Upper lobe of right lung (tissue), 1 donor: Measurements from ENCODE around the gene CSTA. TPM values are rescaled to one million over a fixed set of nuclear protein-coding genes. Genes with fewer than 3 reads are reported as not detected.
A peak's percentile ranks its signal among the peaks of the same experiment; 100 is the strongest.

Experiments
- ATAC-seq: fragments of 200-7000 bp; cut with Tn5 transposase; one replicate; pipeline ENCODE4 v1.9.1; 2020; ENCODE audit warnings: mild to moderate bottlenecking, moderate library complexity
- DNase-seq: peaks from one replicate; pipeline ENCODE4 v3.0.0-alpha.2; 2020
- H3K27ac ChIP-seq: fragments of 200-600 bp; one replicate; pipeline ENCODE4 v1.8.0; 2022
- H3K27me3 ChIP-seq: fragments of 200-600 bp; one replicate; pipeline ENCODE4 v1.8.0; 2022; ENCODE audit warnings: mild to moderate bottlenecking
- H3K36me3 ChIP-seq: fragments of 200-600 bp; one replicate; pipeline ENCODE4 v1.8.0; 2022
- H3K4me1 ChIP-seq: fragments of 200-600 bp; one replicate; pipeline ENCODE4 v1.8.0; 2022
- H3K4me3 ChIP-seq: fragments of 200-600 bp; one replicate; pipeline ENCODE4 v1.8.0; 2022; ENCODE audit warnings: mild to moderate bottlenecking
- H3K9me3 ChIP-seq: fragments of 200-600 bp; one replicate; pipeline ENCODE4 v1.8.0; 2022
- intact Hi-C: fragments of 100-400 bp; cut with DNase I; formaldehyde crosslinking; loops from one replicate; pipeline ENCODE4 v1.11.0; 2022
- total RNA-seq: library from RNA; stranded (reverse); fragmentation: NEBNext Ultra II Directional; extraction: Animal tissue kit (Norgen Biotek cat#: 25700); gene quantifications from one replicate; pipeline ENCODE4 v1.2.1, GENCODE V29; 2021
- TF ChIP-seq, protein P1 (sequence below): fragments of 200-600 bp; IDR thresholded peaks from one replicate; pipeline ENCODE4 v1.8.0; 2022; ENCODE audit warnings: antibody characterized with exemption
- donor health status: DM: no; HTN: yes; CAD: no; lungs with severe emphysema.

CSTA gene
- total RNA-seq, 1 donor from 2014 or later = 22.3 TPM

DNA sequence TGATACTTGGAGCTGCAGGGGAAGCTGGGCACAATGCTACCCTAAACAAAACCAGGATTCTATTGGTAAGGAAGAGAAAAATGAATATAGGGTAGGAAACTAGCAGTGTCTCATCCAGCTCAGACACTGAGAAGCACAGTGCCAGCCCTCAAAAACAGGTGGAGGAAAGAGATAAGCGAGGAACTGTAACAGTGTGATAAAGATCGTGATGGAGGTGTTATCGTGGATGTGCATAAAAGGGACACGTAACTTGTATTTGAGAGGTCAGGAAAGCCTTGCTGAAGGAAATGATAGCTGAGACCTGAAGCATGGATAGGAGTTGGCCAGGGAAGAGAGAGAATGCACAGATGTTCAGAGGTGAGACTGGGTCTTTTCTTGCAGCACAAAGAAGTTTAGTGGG is 30.6 kb downstream of the CSTA start:
- Histone ChIP-seq H3K27me3 (no peaks in the 10 kb centered on the region), H3K9me3 (no peaks in the 10 kb centered on the region), H3K36me3 (peaks cover 21% of the 10 kb centered on the region), H3K27ac (no peak overlapping the region), H3K4me1 (no peaks in the 10 kb centered on the region), H3K4me3 (no peak overlapping the region)
- DNase-seq (no peak), ATAC-seq (no peak)
- intact Hi-C loops = no loop called here
- TF ChIP-seq, protein P1, sequence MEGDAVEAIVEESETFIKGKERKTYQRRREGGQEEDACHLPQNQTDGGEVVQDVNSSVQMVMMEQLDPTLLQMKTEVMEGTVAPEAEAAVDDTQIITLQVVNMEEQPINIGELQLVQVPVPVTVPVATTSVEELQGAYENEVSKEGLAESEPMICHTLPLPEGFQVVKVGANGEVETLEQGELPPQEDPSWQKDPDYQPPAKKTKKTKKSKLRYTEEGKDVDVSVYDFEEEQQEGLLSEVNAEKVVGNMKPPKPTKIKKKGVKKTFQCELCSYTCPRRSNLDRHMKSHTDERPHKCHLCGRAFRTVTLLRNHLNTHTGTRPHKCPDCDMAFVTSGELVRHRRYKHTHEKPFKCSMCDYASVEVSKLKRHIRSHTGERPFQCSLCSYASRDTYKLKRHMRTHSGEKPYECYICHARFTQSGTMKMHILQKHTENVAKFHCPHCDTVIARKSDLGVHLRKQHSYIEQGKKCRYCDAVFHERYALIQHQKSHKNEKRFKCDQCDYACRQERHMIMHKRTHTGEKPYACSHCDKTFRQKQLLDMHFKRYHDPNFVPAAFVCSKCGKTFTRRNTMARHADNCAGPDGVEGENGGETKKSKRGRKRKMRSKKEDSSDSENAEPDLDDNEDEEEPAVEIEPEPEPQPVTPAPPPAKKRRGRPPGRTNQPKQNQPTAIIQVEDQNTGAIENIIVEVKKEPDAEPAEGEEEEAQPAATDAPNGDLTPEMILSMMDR = no peak

DNA sequence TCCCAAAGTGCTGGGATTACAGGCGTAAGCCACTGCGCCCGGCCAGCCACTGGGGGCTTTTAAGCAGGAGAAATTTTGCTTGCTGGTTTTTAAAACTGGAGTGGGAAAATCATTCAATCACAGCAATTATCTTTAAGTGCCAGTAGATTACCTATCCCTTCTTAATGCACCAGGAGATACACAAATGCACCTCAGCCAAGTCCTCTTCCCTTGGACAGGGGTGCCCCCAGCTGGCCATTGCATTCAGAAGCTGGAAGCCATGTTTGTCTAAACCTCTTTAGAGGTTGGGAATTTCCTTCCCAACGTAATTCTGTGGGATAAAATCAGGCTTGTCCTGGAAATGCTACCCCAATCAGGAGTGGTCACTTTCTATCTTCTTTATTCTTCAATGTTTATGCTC is 31.4 kb downstream of the CSTA start:
- Histone ChIP-seq H3K27ac (no peak overlapping the region), H3K36me3 (peaks cover 29% of the 10 kb centered on the region), H3K4me1 (no peaks in the 10 kb centered on the region), H3K27me3 (no peaks in the 10 kb centered on the region), H3K4me3 (no peak overlapping the region), H3K9me3 (no peaks in the 10 kb centered on the region)
- TF ChIP-seq, protein P1 = peak; percentile 37
- peak; percentile 54 for ATAC-seq
- DNase-seq = peak; percentile 64
- intact Hi-C loops = no loop called here

DNA sequence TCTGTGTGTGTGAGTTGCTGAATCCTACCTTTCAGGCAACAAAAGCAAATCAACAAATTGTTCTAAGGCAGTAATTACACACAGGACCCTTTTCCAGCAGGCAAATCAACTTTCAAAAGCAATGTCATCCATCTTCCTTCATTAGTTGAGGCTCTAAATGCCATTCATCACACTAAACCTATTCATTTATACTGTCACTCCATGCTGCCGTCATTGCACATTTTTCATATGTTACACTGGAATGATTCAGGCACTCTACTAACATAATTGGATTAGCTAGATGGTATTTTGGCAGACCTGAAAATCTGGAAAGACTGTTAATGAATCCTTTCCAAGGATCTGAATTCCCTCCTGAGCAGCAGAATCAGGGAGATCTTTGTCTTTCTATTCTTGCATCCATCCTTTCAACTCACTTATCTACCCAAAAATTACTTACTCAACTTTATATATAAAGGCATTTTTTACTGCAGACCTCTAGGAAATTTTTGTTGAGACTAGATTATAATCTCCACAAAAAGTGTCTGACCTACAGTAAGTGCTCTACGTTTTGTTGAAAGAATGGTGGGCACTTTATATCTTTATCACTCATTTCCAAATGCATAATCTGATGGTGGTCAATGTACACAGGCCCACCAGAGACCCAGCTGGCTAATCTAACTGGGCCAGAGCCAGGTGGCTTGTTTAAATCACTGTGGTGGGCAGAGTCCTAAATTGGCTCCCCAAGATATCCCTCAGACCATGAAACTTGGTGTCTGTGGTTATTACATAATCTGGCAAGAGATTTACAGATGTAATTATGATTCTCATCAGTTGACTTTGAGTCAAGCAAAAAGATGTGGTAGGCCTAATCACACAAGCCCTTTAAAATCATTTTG is 33.0 kb downstream of the CSTA start:
- Histone ChIP-seq H3K27ac (no peak overlapping the region), H3K4me3 (no peak overlapping the region), H3K9me3 (no peaks in the 10 kb centered on the region), H3K4me1 (no peaks in the 10 kb centered on the region), H3K27me3 (no peaks in the 10 kb centered on the region), H3K36me3 (peaks cover 42% of the 10 kb centered on the region)
- ATAC-seq (no peak), DNase-seq (no peak)
- intact Hi-C loops = no loop called here
- TF ChIP-seq, protein P1 = no peak

DNA sequence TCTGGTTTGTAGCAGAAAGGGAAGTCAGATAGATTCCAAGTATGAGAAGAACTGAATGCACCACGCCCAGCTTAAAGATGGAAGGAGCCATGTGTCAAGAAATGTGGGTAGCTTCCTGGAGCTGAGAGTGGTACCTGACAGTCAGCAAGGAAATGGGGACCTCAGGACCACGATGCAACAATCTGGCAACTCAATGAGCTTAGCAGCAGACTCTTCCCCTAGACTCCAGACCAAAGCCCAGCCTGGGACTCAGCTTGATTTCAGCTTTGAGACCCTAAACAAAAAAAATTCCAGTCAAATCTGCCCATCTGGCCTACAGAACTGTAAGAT is 33.6 kb downstream of the CSTA start:
- intact Hi-C loops = no loop called here
- Histone ChIP-seq H3K4me3 (no peak overlapping the region), H3K27me3 (no peaks in the 10 kb centered on the region), H3K9me3 (no peaks in the 10 kb centered on the region), H3K27ac (no peak overlapping the region), H3K36me3 (peaks cover 42% of the 10 kb centered on the region), H3K4me1 (no peaks in the 10 kb centered on the region)
- no peak for DNase-seq
- no peak for ATAC-seq
- TF ChIP-seq, protein P1 = no peak

DNA sequence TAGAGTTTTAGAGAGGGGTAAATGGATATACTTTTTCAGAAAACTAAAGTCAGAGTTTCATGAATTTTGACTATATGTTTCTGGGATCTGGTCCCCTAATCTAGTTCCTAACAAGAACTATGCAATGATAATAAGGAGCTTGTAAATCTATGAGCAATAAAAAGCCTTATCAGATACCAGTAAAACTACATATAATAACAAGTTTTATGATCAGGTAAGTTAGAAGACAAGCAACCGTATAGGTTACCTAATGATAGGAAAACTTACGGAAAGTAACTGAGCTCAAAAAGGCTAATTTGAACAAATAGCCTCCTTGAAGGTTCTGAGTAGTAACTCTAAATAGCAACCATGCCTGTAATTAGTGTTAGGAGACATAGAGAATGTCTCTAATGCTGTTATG is 37.0 kb downstream of the CSTA start:
- DNase-seq (no peak), ATAC-seq (no peak)
- no peaks in the 10 kb centered on the region for H3K4me1 ChIP-seq
- no peaks in the 10 kb centered on the region for H3K27me3 ChIP-seq
- H3K4me3 ChIP-seq = no peak overlapping the region
- H3K27ac ChIP-seq = no peak overlapping the region
- H3K36me3 ChIP-seq = peaks cover 64% of the 10 kb centered on the region
- TF ChIP-seq, protein P1 = no peak
- no peaks in the 10 kb centered on the region for H3K9me3 ChIP-seq
- intact Hi-C loops = no loop called here
